Fibroblast of lung (primary cell): ENCODE data around the gene UBA7. TPM values are rescaled to one million over a fixed set of nuclear protein-coding genes. Genes with fewer than 3 reads are reported as not detected.
A peak's percentile ranks its signal among the peaks of the same experiment; 100 is the strongest.

Experiments used
- DNase-seq, 2 donors: peaks; one replicate each; pipeline versions ENCODE4 v3.0.0 to v3.0.0-alpha.2; 2010; ENCODE audit warnings: low read depth in 2 of 2
- H2AFZ ChIP-seq: 2 replicates; pipeline ENCODE4 v1.5.1; 2012; ENCODE audit warnings: low read length, control low read depth, inconsistent platforms
- H3K27ac ChIP-seq: 2 replicates; pipeline ENCODE4 v1.5.1; 2011; ENCODE audit warnings: low read length, control low read depth; ENCODE audit not compliant: insufficient read depth
- H3K27me3 ChIP-seq: 2 replicates; pipeline ENCODE4 v1.5.1; 2011; ENCODE audit warnings: mild to moderate bottlenecking, low read length; ENCODE audit not compliant: control insufficient read depth, insufficient read depth
- H3K36me3 ChIP-seq: 2 replicates; pipeline ENCODE4 v1.5.1; 2011; ENCODE audit warnings: low read length; ENCODE audit not compliant: control insufficient read depth, insufficient read depth
- H3K4me1 ChIP-seq: 2 replicates; pipeline ENCODE4 v1.5.1; 2011; ENCODE audit warnings: low read length; ENCODE audit not compliant: control insufficient read depth, insufficient read depth; ENCODE audit errors: extremely low read depth
- H3K4me2 ChIP-seq: 2 replicates; pipeline ENCODE4 v1.5.1; 2011; ENCODE audit warnings: low read length, control low read depth; ENCODE audit not compliant: insufficient read depth; ENCODE audit errors: extremely low read depth
- H3K4me3 ChIP-seq, 4 experiments: fragments of 200-600 bp in 1 of 4; sonication (generic) in 1 of 4; replicated peaks in 1 of 4; 2 replicates each; pipeline ENCODE4 v1.5.1; 2011 to 2016; ENCODE audit warnings: low read length in 4 of 4, low read depth in 3 of 4, mild to moderate bottlenecking in 3 of 4, control low read depth in 2 of 4, inconsistent platforms in 1 of 4, mixed read lengths in 1 of 4; ENCODE audit not compliant: insufficient read depth in 1 of 4; ENCODE audit errors: control extremely low read depth in 1 of 4
- H3K79me2 ChIP-seq: 2 replicates; pipeline ENCODE4 v1.5.1; 2012; ENCODE audit warnings: mild to moderate bottlenecking, low read length, inconsistent platforms; ENCODE audit not compliant: control insufficient read depth, insufficient read depth
- H3K9ac ChIP-seq: 2 replicates; pipeline ENCODE4 v1.5.1; 2011; ENCODE audit warnings: mild to moderate bottlenecking, low read length, control low read depth; ENCODE audit not compliant: insufficient read depth
- H3K9me3 ChIP-seq: 2 replicates; pipeline ENCODE4 v1.5.1; 2012; ENCODE audit warnings: low read depth, low read length; ENCODE audit not compliant: control insufficient read depth, insufficient read depth
- H4K20me1 ChIP-seq: 2 replicates; pipeline ENCODE4 v1.5.1; 2011; ENCODE audit warnings: low read length; ENCODE audit not compliant: control insufficient read depth, insufficient read depth; ENCODE audit errors: extremely low read depth
- EZH2 ChIP-seq: IDR thresholded peaks from 2 replicates; pipeline ENCODE4 v1.5.1; 2012; ENCODE audit warnings: low read length, control low read depth, mild to moderate bottlenecking; ENCODE audit errors: missing control alignments
- polyA plus RNA-seq, 2 donors: library from polyadenylated mRNA; depleted of rRNA in 1 of 2; stranded (reverse) in 1 of 2; unstranded in 1 of 2; fragments of >200 nt; gene quantifications; 2 replicates each; pipeline ENCODE4 v1.2.1, GENCODE V29; 2011 to 2012; ENCODE audit warnings: missing spikeins in 1 of 2
- total RNA-seq: library from RNA; depleted of rRNA; stranded (reverse); fragments of >200 nt; gene quantifications from 2 replicates; pipeline ENCODE4 v1.2.1, GENCODE V29; 2014
- TF ChIP-seq, protein P1 (sequence below), 2 donors: IDR thresholded peaks in 1 of 2; conservative IDR thresholded peaks in 1 of 2; 1 replicate in 1 of 2; 2 replicates in 1 of 2; pipeline ENCODE4 v1.5.1; 2011 to 2012; ENCODE audit warnings: low read length in 2 of 2, control low read depth in 1 of 2, inconsistent platforms in 1 of 2, low read depth in 1 of 2, mild to moderate bottlenecking in 1 of 2

The UBA7 gene
- total and polyA plus RNA-seq, 2 donors (not counting 1 experiment from before 2014, with no cell fraction given): 33.7 to 57.1 TPM

GRCh38 chr3:49791571-49791970 lies 22.2 kb downstream of the UBA7 start:
- no peak overlapping the region for H3K9ac ChIP-seq
- no peak overlapping the region for H3K27ac ChIP-seq
- TF ChIP-seq, protein P1, sequence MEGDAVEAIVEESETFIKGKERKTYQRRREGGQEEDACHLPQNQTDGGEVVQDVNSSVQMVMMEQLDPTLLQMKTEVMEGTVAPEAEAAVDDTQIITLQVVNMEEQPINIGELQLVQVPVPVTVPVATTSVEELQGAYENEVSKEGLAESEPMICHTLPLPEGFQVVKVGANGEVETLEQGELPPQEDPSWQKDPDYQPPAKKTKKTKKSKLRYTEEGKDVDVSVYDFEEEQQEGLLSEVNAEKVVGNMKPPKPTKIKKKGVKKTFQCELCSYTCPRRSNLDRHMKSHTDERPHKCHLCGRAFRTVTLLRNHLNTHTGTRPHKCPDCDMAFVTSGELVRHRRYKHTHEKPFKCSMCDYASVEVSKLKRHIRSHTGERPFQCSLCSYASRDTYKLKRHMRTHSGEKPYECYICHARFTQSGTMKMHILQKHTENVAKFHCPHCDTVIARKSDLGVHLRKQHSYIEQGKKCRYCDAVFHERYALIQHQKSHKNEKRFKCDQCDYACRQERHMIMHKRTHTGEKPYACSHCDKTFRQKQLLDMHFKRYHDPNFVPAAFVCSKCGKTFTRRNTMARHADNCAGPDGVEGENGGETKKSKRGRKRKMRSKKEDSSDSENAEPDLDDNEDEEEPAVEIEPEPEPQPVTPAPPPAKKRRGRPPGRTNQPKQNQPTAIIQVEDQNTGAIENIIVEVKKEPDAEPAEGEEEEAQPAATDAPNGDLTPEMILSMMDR (conservative IDR thresholded peaks at IDR 0.05 in 1 of 2, IDR thresholded peaks at IDR 0.05 in 1 of 2; ENCODE audit: low read depth in 1 of 2, low read length in 2 of 2): no peak
- TF ChIP-seq EZH2: no peak
- no peak for DNase-seq
- no peaks in the 10 kb centered on the region for H4K20me1 ChIP-seq
- H2AFZ ChIP-seq: no peak overlapping the region
- H3K4me2 ChIP-seq: no peak overlapping the region
- H3K27me3 ChIP-seq: no peaks in the 10 kb centered on the region
- H3K4me3 ChIP-seq: no peak overlapping the region
- no peaks in the 10 kb centered on the region for H3K36me3 ChIP-seq
- no peaks in the 10 kb centered on the region for H3K9me3 ChIP-seq
- peaks cover 3% of the 10 kb centered on the region for H3K4me1 ChIP-seq
- no peaks in the 10 kb centered on the region for H3K79me2 ChIP-seq

DNA sequence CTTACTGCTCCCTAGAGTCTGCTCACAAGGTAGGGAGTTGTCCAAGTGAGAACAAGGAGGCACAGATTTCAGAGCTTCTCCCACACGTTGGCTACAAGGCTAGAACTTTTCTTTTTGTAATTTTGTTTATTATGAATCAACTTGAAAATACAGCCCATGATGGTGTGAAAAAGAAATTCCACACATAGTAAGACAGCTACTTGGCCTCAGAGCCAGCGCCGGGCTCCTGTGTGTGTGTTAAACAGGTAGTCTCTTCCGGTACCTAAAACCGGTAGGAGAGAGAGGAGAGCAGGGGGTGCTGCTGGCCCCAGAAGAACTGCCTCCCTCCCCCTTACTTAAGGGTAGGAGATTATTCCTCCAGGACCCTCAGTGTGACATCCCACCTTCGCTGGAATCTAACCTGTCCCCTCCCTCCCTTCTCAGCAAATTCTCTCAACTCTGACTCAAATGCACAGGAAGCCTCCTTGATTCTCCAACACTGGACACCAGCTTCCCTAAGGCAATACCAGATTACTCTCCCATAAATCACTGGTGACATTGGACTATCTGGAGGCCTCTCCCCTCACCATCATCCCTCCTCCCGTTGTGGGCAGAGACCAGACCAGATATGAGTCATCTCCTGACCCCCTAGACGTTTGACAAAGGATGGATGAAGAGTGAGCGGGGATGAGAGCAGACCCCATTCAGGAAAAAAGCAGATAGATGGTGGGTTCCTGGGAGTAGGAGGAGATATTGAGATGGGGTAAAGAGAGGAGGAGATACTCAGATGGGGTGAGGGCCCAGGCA lies 22.9 kb downstream of the UBA7 start:
- Histone ChIP-seq H3K9me3 (no peaks in the 10 kb centered on the region), H2AFZ (no peak overlapping the region), H3K4me2 (no peak overlapping the region), H3K79me2 (peaks cover 4% of the 10 kb centered on the region), H3K4me1 (peaks cover 3% of the 10 kb centered on the region), H3K27me3 (no peaks in the 10 kb centered on the region), H3K27ac (no peak overlapping the region), H3K4me3 (no peak overlapping the region), H4K20me1 (no peaks in the 10 kb centered on the region), H3K9ac (no peak overlapping the region), H3K36me3 (no peaks in the 10 kb centered on the region)
- peak in 1 of 2 donors; percentile 23 for DNase-seq
- no peak for TF ChIP-seq EZH2
- TF ChIP-seq, protein P1 (conservative IDR thresholded peaks at IDR 0.05 in 1 of 2, IDR thresholded peaks at IDR 0.05 in 1 of 2; ENCODE audit: low read depth in 1 of 2, low read length in 2 of 2): no peak

DNA sequence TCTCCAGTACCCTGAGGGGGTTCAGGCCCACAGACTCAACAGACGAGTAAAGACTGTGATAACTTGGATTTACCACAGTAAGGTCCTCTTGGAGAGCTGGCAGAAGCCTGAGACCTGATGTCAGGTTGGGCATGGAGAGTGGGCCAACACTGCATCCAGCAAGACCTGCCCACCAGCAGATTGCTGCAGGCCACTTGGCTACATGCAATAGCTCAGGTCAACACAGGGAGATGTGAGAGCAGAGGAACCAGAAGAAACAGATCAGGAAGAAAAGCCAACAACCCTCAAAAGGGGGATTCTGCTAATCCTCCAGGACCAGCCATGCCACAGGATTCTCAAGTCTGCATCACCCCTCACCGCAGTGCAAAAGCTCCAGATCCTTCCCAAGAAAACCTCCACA lies 25.7 kb downstream of the UBA7 start:
- peaks cover 7% of the 10 kb centered on the region for H3K4me1 ChIP-seq

More for the DNA sequence above, 25.7 kb downstream of the UBA7 start:
- H3K79me2 ChIP-seq: peaks cover 29% of the 10 kb centered on the region
- no peak overlapping the region for H3K4me3 ChIP-seq
- DNase-seq: no peak
- H3K4me2 ChIP-seq: no peak overlapping the region
- H3K9ac ChIP-seq: no peak overlapping the region
- no peak overlapping the region for H2AFZ ChIP-seq
- H4K20me1 ChIP-seq: no peaks in the 10 kb centered on the region
- no peaks in the 10 kb centered on the region for H3K9me3 ChIP-seq
- H3K27me3 ChIP-seq: no peaks in the 10 kb centered on the region
- no peak overlapping the region for H3K27ac ChIP-seq
- no peak for TF ChIP-seq EZH2
- TF ChIP-seq, protein P1 (conservative IDR thresholded peaks at IDR 0.05 in 1 of 2, IDR thresholded peaks at IDR 0.05 in 1 of 2; ENCODE audit: low read depth in 1 of 2, low read length in 2 of 2): no peak
- H3K36me3 ChIP-seq: no peaks in the 10 kb centered on the region
